Measurements from ENCODE around the gene AK5.

The AK5 gene

GRCh38 chr1:77281491-77282186 lies at the start of gene AK5:
Gene AK5, plus strand, starts transcription at chr1:77282019. Its CDS starts 295 bp downstream, at chr1:77282314.
- peak; percentile 23 for DNase-seq

GRCh38 chr1:77232829-77233228 lies 49.0 kb upstream of the AK5 start:
- DNase-seq: no peak

- no peak for DNase-seq
Measured at GRCh38 chr1:77234096-77234495, 47.7 kb upstream of the AK5 start.

GRCh38 chr1:77234943-77235342 lies 46.9 kb upstream of the AK5 start:
- DNase-seq: no peak

GRCh38 chr1:77238462-77238861 lies 43.4 kb upstream of the AK5 start:
- DNase-seq: no peak

- DNase-seq: no peak
Measured at GRCh38 chr1:77239311-77239710, 42.5 kb upstream of the AK5 start.

GRCh38 chr1:77245830-77246229 lies 36.0 kb upstream of the AK5 start:
- no peak for DNase-seq

- no peak for DNase-seq
Measured at GRCh38 chr1:77250126-77250525, 31.7 kb upstream of the AK5 start.

GRCh38 chr1:77253211-77253610 lies 28.6 kb upstream of the AK5 start:
- DNase-seq: no peak

GRCh38 chr1:77263708-77264107 lies 18.1 kb upstream of the AK5 start:
- DNase-seq: no peak

- DNase-seq: no peak
Measured at GRCh38 chr1:77265180-77265579, 16.6 kb upstream of the AK5 start.

- no peak for DNase-seq
Measured at GRCh38 chr1:77267035-77267434, 14.8 kb upstream of the AK5 start.

GRCh38 chr1:77271852-77272580 lies 9.8 kb upstream of the AK5 start:
- no peak for DNase-seq

GRCh38 chr1:77273891-77274290 lies 7.9 kb upstream of the AK5 start:
- no peak for DNase-seq

GRCh38 chr1:77275194-77275593 lies 6.6 kb upstream of the AK5 start:
- DNase-seq: no peak

- DNase-seq: no peak
Measured at GRCh38 chr1:77276941-77277340, 4.9 kb upstream of the AK5 start.

GRCh38 chr1:77279929-77280328 lies 1.9 kb upstream of the AK5 start:
- DNase-seq: no peak

- no peak for DNase-seq
Measured at GRCh38 chr1:77280962-77281361, 857 bp upstream of the AK5 start.

GRCh38 chr1:77282187-77282865 lies 507 bp downstream of the AK5 start:
- DNase-seq: peak; percentile 3

- DNase-seq: no peak
Measured at GRCh38 chr1:77282866-77283539, 1.2 kb downstream of the AK5 start.

- DNase-seq: no peak
Measured at GRCh38 chr1:77283701-77284425, 2.0 kb downstream of the AK5 start.

GRCh38 chr1:77287535-77287934 lies 5.7 kb downstream of the AK5 start:
- no peak for DNase-seq

- no peak for DNase-seq
Measured at GRCh38 chr1:77288275-77288674, 6.5 kb downstream of the AK5 start.
